ENCODE results near the gene RAB22A. TPM values are rescaled to one million over a fixed set of nuclear protein-coding genes. Genes with fewer than 3 reads are reported as not detected.

Gene RAB22A
- polyA plus RNA-seq, 1 donor (not counting 4 experiments of a cell fraction or from before 2014, with no cell fraction given) = 22.9 TPM

DNA sequence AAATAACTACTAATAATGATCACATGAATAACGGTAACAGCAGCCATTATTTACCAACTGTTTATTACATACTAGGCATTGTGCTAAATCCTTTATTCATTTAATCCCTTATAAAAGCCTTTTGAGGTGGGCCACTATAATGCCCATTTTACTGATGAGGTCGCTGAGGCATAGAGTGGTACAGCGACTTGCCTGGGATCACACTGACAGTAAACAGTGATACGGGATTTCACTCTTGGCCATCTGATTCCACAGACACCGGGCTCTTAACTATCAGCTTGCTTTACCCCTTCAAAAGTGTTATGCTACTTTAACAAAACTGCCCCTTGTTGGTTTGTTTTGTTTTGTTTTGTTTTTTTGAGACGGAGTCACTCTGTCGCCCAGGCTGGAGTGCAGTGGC lies 2.2 kb upstream of the RAB22A start:
- Histone ChIP-seq H4K20me1 (ENCODE audit: control insufficient read depth, extremely low read depth, insufficient read depth, low read length) (no peaks in the 10 kb centered on the region), H3K9ac (ENCODE audit: control insufficient read depth, extremely low read depth, insufficient read depth, low read length) (peak overlapping the region; percentile 28), H3K27ac (ENCODE audit: control insufficient read depth, insufficient read depth, low read length) (peak overlapping the region; percentile 68), H3K9me1 (ENCODE audit: control insufficient read depth, extremely low read depth, insufficient read depth, low read length) (no peaks in the 10 kb centered on the region), H3K4me2 (ENCODE audit: control insufficient read depth, extremely low read depth, insufficient read depth, low read depth, low read length) (peak overlapping the region; percentile 45), H3K79me2 (ENCODE audit: control insufficient read depth, insufficient read depth, low read length) (peaks cover 62% of the 10 kb centered on the region), H3K36me3 (ENCODE audit: control insufficient read depth in 2 of 2, extremely low read depth in 1 of 2, insufficient read depth in 2 of 2, low read length in 2 of 2) (peaks cover 2 to 8% of the 10 kb centered on the region in 2 experiments), H3K9me3 (ENCODE audit: control insufficient read depth, low read depth, low read length) (no peaks in the 10 kb centered on the region), H3K27me3 (ENCODE audit: control insufficient read depth, extremely low read depth, insufficient read depth, low read length) (no peaks in the 10 kb centered on the region), H2AFZ (ENCODE audit: control insufficient read depth, low read length) (no peak overlapping the region), H3K4me1 (ENCODE audit: control insufficient read depth, extremely low read depth, insufficient read depth, low read length) (peaks cover 25% of the 10 kb centered on the region), H3K4me3 (ENCODE audit: control insufficient read depth in 2 of 3, extremely low read depth in 1 of 3, insufficient read depth in 2 of 3, low read depth in 1 of 3, low read length in 3 of 3) (no peak overlapping the region)
- FAIRE-seq (no peak), DNase-seq (ENCODE audit: low read depth, low spot score) (no peak)
- dilution Hi-C loops (cut with MboI; ENCODE audit: extremely low pct_ligation_motif_present, low sequenced_read_pairs) = no loop called here
- TF ChIP-seq, protein P1, sequence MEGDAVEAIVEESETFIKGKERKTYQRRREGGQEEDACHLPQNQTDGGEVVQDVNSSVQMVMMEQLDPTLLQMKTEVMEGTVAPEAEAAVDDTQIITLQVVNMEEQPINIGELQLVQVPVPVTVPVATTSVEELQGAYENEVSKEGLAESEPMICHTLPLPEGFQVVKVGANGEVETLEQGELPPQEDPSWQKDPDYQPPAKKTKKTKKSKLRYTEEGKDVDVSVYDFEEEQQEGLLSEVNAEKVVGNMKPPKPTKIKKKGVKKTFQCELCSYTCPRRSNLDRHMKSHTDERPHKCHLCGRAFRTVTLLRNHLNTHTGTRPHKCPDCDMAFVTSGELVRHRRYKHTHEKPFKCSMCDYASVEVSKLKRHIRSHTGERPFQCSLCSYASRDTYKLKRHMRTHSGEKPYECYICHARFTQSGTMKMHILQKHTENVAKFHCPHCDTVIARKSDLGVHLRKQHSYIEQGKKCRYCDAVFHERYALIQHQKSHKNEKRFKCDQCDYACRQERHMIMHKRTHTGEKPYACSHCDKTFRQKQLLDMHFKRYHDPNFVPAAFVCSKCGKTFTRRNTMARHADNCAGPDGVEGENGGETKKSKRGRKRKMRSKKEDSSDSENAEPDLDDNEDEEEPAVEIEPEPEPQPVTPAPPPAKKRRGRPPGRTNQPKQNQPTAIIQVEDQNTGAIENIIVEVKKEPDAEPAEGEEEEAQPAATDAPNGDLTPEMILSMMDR (optimal IDR thresholded peaks at IDR 0.05 in 1 of 3, IDR thresholded peaks at IDR 0.05 in 1 of 3, conservative IDR thresholded peaks at IDR 0.05 in 1 of 3; ENCODE audit: extremely low read depth in 1 of 3, insufficient read depth in 2 of 3, low read length in 3 of 3) = no peak
- no peak for TF ChIP-seq EZH2 (IDR thresholded peaks at IDR 0.05; ENCODE audit: low read length)

DNA sequence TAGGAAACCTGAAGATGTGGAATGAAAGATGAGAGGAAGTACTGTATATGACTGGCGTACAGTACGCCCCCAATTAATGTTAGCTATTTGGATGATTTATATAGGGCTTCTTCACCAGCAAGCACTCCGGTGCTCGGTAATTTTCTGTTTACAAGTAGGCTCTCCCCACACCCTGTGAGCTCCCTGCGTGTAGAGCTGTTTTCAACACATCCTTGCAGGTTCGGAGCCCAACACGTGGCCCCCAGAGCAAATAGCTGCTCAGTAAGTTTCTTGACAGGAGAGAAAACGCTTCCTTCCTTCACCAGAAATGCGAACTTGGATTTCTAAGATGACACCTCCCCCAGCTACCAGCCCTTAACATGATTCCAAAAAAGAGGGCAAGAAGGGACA lies 1.2 kb upstream of the RAB22A start:
- no peak overlapping the region for H2AFZ ChIP-seq (ENCODE audit: control insufficient read depth, low read length)
- H3K9me3 ChIP-seq (ENCODE audit: control insufficient read depth, low read depth, low read length) = no peaks in the 10 kb centered on the region
- DNase-seq (ENCODE audit: low read depth, low spot score) (no peak), FAIRE-seq (no peak)
- peak overlapping the region; percentile 76 to 96 (median 80) for H3K4me3 ChIP-seq (ENCODE audit: control insufficient read depth in 2 of 3, extremely low read depth in 1 of 3, insufficient read depth in 2 of 3, low read depth in 1 of 3, low read length in 3 of 3)
- TF ChIP-seq, protein P1 (optimal IDR thresholded peaks at IDR 0.05 in 1 of 3, IDR thresholded peaks at IDR 0.05 in 1 of 3, conservative IDR thresholded peaks at IDR 0.05 in 1 of 3; ENCODE audit: extremely low read depth in 1 of 3, insufficient read depth in 2 of 3, low read length in 3 of 3) = no peak
- TF ChIP-seq EZH2 (IDR thresholded peaks at IDR 0.05; ENCODE audit: low read length) = no peak
- peaks cover 59% of the 10 kb centered on the region for H3K79me2 ChIP-seq (ENCODE audit: control insufficient read depth, insufficient read depth, low read length)
- H3K4me2 ChIP-seq (ENCODE audit: control insufficient read depth, extremely low read depth, insufficient read depth, low read depth, low read length) = peak overlapping the region; percentile 66
- peaks cover 4% of the 10 kb centered on the region for H3K9me1 ChIP-seq (ENCODE audit: control insufficient read depth, extremely low read depth, insufficient read depth, low read length)
- dilution Hi-C loops (cut with MboI; ENCODE audit: extremely low pct_ligation_motif_present, low sequenced_read_pairs) = no loop called here
- H3K9ac ChIP-seq (ENCODE audit: control insufficient read depth, extremely low read depth, insufficient read depth, low read length) = peak overlapping the region; percentile 79
- H3K4me1 ChIP-seq (ENCODE audit: control insufficient read depth, extremely low read depth, insufficient read depth, low read length) = peaks cover 35% of the 10 kb centered on the region
- peak overlapping the region; percentile 73 for H3K27ac ChIP-seq (ENCODE audit: control insufficient read depth, insufficient read depth, low read length)
- peaks cover 2 to 12% of the 10 kb centered on the region in 2 experiments for H3K36me3 ChIP-seq (ENCODE audit: control insufficient read depth in 2 of 2, extremely low read depth in 1 of 2, insufficient read depth in 2 of 2, low read length in 2 of 2)
- peaks cover under 1% of the 10 kb centered on the region for H4K20me1 ChIP-seq (ENCODE audit: control insufficient read depth, extremely low read depth, insufficient read depth, low read length)
- H3K27me3 ChIP-seq (ENCODE audit: control insufficient read depth, extremely low read depth, insufficient read depth, low read length) = no peaks in the 10 kb centered on the region

All from keratinocyte (primary cell).